GM18520 (cell line): ENCODE measurements around the gene GTF2H1.

Experiments
- ATAC-seq: cut with Tn5 transposase; IDR thresholded peaks from one replicate; pipeline ENCODE4 v1.9.1; 2021; ENCODE audit not compliant: unreplicated experiment

The GTF2H1 gene

GRCh38 chr11:18321969-18322711 lies at the start of gene GTF2H1, which contains the start of gene HPS5:
Gene GTF2H1, plus strand, starts transcription at chr11:18322567. Its CDS starts 10,508 bp downstream, at chr11:18333075.
Gene HPS5, minus strand, starts transcription at chr11:18322140. Its CDS starts 4,282 bp downstream, at chr11:18317858.
- peak; percentile 77 for ATAC-seq

DNA sequence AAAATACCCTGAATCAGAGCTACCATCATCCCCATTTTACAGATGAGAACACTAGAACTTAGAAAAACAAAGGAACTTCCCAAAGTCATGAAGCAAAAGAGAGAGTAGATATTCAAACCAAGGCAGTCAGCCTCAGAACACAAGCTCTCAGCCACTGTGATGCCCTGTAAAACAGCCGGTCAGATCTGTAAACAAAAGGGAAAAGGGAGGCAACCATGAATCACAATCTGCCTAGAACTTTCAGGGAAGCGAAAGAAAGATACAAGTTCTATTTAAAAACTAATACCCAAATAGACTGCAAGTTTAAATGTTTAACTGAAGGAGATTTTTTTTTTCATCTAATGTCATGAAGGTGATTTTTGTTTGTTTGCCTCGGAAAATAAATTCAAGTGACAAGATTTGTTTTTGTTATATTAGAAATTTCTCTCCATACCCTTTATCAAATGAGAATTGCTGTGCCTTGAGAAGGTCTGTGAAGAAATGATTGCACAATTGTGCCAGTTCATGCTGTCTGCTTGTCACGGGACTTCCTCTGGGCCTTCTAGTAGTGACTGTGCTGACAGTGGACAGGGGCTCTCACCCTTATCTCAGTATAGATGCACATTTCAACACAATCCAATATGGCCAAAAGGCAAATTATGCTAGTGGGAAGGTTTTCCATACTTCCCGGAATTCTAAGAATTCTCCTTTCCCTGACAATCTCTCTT lies 44.6 kb upstream of the GTF2H1 start:
- ATAC-seq, result no peak

DNA sequence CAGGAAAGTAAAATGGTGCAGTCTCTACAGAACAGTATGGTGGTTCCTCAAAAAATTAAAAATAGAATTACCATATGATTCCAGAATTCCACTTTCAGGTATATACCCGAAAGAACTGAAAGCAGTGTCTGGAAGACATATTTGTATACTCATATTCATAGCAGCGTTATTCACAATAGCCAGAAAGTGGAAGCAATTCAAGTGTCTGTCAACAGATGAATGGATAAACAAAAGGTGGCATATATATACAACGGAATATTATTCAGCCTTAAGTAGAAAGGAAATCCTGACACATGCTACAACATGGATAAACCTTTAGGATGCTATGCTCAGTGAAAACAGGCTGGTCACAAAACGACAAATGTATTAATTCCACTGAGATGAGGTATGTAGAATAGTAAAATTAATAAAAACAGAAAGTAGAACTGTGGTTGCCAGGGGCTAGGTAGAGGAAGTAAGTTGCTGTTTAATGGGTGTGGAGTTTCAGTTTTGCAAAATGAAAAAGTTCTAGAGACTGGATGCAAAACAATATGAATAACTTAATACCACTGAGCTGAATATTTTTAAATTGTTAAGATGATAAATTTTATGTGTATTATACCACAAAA lies 41.8 kb upstream of the GTF2H1 start:
- ATAC-seq, result peak; percentile 86

- ATAC-seq, result no peak
These were observed 39.7 kb upstream of the GTF2H1 start for GRCh38 chr11:18282626-18283025.

DNA sequence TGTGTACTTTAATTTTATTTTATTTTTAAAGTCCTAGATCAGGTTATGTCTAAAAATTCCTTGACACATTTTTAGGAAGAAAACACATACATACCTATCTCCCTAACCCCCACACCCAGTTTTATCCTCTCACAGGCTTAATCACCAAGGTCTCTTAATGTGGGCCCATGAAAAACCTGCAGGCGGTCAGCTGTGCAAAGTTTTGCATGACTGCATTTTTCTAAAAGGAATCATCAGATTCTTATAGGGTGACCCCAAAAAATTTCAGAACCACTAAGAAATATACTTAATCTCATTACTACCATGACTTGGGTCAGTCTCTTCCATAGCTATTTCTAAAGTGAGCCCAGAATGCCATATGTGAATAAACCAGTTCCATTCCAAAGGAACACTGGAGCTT lies 36.5 kb upstream of the GTF2H1 start:
- ATAC-seq, result no peak

GRCh38 chr11:18288911-18289310 lies 33.5 kb upstream of the GTF2H1 start:
- no peak for ATAC-seq

DNA sequence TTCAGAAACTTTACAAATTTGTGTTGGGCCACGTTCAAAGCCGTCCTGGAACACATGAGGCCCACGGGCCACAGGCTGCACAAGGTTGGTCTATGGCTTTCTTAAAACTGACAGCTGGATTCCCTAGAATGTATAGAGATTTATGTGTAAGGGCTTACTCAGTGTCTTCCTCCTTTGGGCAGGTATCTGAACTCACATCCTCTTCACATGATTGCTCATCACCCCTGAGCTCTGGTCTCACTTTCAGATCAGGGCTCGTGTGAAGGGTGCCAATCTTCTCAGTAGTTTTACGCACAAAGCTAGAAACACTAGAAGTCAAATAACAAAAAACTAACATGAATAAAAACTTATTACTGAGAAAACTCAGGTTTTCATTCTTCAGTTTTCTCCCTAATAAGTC lies 27.5 kb upstream of the GTF2H1 start:
- no peak for ATAC-seq

DNA sequence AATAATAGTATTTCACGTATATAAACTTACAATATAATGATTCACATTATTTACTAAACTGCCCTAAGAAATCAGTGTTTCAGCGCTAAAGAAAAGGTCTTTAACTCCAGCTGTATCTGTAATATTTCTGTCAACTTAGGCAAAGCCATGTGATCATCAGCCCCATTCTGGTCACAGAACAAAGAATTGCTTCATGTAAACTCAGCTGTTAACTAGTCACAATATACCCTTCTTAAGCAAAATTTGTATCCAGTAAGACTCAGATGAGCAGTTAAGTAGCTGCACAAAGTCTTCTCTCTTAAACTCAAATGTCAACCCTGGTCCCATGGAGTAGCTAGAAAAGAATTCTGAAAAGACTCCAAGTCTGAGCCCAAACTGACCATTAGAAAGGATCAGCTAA lies 27.1 kb upstream of the GTF2H1 start:
- ATAC-seq, result no peak

GRCh38 chr11:18299721-18300120 lies 22.6 kb upstream of the GTF2H1 start:
- ATAC-seq, result no peak

GRCh38 chr11:18304745-18305144 lies 17.6 kb upstream of the GTF2H1 start:
- ATAC-seq, result no peak

DNA sequence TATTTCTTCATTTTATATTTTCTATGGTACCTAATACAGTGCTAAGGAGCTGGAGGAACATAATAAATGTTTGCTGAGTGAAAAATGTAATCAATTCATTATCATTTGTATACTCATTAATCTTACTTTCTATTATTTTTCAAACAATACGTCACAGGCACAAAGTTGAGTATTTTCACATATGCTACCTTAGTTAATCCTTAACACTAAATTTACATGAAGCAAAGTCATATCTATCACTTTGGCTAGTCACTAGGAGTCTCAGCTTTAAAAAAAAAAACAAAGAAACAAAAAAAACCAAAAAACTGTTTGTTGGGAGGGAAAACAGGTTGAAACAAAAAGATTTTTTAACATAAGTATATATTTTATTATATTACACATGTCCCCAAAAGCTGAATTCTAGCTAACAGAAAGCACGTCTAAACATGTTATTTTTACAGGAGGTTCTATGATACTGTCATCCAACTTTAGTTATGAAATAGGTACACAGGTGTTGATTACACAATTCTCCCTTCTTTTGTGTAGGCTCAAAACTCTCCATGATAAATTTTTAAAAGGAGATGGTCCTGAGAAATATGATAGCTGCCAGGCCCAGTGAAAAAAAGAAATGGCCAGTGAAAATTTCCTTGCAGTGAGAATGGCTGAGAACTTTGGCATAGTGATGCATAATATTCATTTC lies 14.8 kb upstream of the GTF2H1 start:
- ATAC-seq, result no peak

DNA sequence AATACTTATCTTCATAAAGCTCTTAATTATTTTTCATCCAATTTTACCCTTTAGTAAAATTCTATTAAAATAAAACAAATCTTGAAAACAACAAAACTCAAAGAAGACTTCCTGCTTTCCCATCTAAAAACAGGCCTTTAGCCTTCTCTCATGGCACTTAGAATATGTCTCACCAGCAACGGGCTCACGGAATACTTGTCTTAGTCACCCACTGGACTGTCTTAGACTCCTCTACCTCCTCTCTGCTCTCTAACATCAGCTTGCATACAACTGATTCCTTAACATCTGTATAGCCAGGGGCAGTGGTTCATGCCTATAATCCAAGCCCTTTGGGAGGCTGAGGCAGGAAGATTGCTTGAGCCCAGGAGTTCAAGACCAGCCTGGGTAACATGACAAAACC lies 14.1 kb upstream of the GTF2H1 start:
- ATAC-seq, result no peak

DNA sequence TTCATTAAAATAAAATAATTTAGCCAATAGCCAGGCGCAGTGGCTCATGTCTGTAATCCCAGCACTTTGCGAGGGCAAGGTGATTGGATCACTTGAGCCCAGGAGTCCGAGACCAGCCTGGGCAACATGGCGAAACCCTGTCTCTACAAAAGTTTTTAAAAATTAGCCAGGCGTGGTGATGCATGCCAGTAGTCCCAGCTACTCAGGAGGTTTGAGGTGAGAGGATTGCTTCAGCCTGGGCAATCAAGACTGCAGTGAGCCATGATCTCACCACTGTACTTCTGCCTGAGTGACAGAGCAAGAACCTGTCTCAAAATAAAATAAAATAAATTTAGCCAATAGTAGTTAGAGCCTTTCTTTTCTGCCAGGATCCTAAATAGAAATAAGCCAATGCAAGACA lies 12.7 kb upstream of the GTF2H1 start:
- no peak for ATAC-seq

DNA sequence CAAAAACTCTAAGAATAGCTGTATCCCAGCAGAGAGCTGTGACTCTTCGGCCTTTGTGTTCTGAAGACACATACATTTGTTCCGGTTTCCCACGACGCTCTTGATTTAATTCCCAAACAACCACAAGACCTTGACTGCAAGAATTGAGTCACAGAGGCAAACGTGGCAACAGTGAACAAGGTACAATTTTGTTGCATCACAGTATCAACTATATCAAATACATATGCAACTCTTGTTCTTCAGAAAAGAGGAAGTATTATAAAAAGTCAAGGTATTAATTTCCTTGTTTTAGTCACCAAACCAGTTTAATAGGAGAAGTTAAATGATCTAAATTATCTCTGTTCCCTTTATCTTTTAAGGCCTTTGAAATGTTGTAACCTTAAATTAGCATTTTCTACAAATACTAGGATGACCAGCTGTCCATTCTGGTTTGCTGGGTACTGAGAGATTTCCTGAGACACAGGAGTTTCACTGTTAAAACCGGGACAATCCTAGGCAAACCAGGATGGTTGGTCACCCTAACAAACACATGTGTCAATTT lies 11.5 kb upstream of the GTF2H1 start:
- no peak for ATAC-seq

GRCh38 chr11:18312012-18312411 lies 10.4 kb upstream of the GTF2H1 start:
- no peak for ATAC-seq

DNA sequence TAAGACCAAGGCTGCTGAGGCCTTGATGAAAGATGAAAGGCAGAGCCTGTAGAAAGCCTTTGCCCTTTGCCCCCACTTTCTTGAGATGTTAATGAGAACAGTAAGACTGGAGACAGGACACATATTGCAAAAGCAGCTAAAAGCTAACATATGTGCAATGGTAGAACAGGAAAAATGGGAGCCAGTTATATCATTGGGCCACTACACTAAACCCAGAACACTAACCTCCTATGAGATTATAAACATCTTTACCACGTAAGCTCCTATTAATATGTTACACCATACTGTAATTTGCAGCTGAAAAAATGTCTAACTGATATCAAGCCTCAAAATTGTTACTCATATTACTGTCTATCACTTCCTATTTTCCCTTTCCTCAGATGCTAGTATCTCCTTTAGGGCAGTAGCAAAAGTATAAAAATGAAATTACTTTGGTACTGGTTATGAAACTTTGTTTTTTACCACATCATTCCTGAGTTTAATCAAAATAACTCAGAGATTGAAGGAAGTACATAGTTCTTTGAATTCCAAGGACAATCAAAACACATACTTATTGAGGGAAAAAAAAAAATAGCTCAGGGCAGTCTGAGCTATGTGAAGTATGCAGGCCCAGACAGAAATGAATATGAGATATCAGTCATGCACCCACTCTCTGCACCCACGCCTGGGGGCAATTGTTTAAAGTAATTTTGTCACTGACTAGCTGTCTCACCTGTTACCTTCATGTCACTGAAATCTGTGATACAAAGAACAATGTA lies 9.5 kb upstream of the GTF2H1 start:
- ATAC-seq, result no peak

GRCh38 chr11:18313965-18314763 lies 8.2 kb upstream of the GTF2H1 start:
- ATAC-seq, result no peak

DNA sequence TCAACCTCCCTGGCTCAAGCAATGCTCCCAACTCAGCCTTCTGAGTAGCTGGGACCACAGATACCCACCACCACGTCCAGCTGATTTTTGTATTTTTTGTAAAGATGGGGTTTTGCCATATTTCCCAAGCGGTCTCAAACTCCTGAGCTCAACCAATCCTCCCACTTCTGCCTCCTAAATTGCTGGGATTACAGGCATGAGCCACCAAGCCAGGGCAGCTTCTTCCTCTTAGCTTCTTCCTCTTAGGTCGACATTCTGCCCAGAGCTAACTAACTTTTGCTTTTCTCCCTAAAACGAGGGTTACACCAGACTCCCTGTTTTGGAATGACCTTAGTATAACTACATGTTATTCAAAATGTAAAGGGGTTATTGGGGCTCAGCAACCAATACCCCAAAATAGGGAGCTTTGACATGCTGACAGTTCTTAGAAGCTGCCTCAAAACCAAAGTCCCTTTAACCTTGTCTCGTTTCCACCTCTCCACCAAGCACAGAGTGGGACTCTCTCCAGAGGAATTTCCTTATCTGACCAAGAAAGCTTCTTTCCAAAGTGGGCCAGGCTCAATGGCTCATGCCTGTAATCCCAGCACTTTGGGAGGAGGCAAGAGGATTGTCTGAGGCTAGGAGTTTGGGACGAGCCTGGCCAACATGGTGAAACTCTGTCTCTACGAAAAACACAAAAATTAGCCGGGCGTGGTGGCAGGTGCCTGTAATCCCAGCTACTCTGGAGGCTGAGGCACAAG lies 7.4 kb upstream of the GTF2H1 start:
- no peak for ATAC-seq

- ATAC-seq, result no peak
These were observed 6.5 kb upstream of the GTF2H1 start for GRCh38 chr11:18315893-18316292.
